Endothelial cell of umbilical vein (primary cell): Measurements from ENCODE around the gene ZBTB46. TPM values are rescaled to one million over a fixed set of nuclear protein-coding genes. Genes with fewer than 3 reads are reported as not detected.

ENCODE experiments used
- BruUV-seq: library from RNA; stranded (reverse); fragments of 400-500 nt; replicated peaks from 2 replicates; lab custom pipeline; 2021; lab: Mats Ljungman, UMichigan
- CTCF ChIA-PET: fragments of 300-600, 350-600 bp; sonication (Branson Sonifier 250); formaldehyde crosslinking; loops from one replicate; lab custom pipeline; 2021; ENCODE audit warnings: antibody characterized with exemption, inconsistent platforms; lab: Charles Lee
- POLR2A ChIA-PET: fragments of 300-600, 350-600 bp; sonication (Branson Sonifier 250); formaldehyde crosslinking; loops from one replicate; lab custom pipeline; 2021; ENCODE audit warnings: antibody characterized with exemption, inconsistent platforms; lab: Charles Lee
- DNase-seq: peaks from one replicate; pipeline ENCODE4 v3.0.0-alpha.2; 2011; ENCODE audit warnings: low read depth, low spot score
- FAIRE-seq: peaks from 2 replicates; lab custom pipeline; 2011; peaks lifted over from hg19 to GRCh38; lab: Jason Lieb, UNC
- H2AFZ ChIP-seq: 2 replicates; pipeline ENCODE4 v1.6.0; 2012; ENCODE audit warnings: low read depth, low read length, control low read depth, inconsistent platforms
- H3K27ac ChIP-seq: 2 replicates; pipeline ENCODE4 v1.5.1; 2011; ENCODE audit warnings: low read depth, mild to moderate bottlenecking, control low read depth, low read length, moderate library complexity; ENCODE audit not compliant: insufficient read depth
- H3K27me3 ChIP-seq, 2 experiments: 2 replicates each; pipeline versions ENCODE4 v1.6.0 to v1.6.1; 2011; ENCODE audit warnings: low read length in 2 of 2, mixed read lengths in 1 of 2; ENCODE audit not compliant: control insufficient read depth in 2 of 2, insufficient read depth in 2 of 2
- H3K36me3 ChIP-seq, 2 experiments: 2 replicates in 1 of 2; 3 replicates in 1 of 2; pipeline ENCODE4 v1.5.1; 2011; ENCODE audit warnings: low read length in 2 of 2, mild to moderate bottlenecking in 1 of 2, moderate library complexity in 1 of 2; ENCODE audit not compliant: control insufficient read depth in 2 of 2, insufficient read depth in 2 of 2; ENCODE audit errors: extremely low read depth in 1 of 2
- H3K4me1 ChIP-seq: 3 replicates; pipeline ENCODE4 v1.5.1; 2011; ENCODE audit warnings: mild to moderate bottlenecking, low read length; ENCODE audit not compliant: control insufficient read depth, insufficient read depth; ENCODE audit errors: extremely low read depth
- H3K4me2 ChIP-seq: 2 replicates; pipeline ENCODE4 v1.6.1; 2011; ENCODE audit warnings: low read length, control low read depth, mixed read lengths; ENCODE audit not compliant: insufficient read depth
- H3K4me3 ChIP-seq, 3 experiments: fragments of 200-600 bp in 1 of 3; sonication (generic), shearing (Covaris generic) in 1 of 3; replicated peaks in 1 of 3; 2 replicates each; pipeline ENCODE4 v1.5.1; 2011 to 2016; ENCODE audit warnings: control low read depth in 3 of 3, low read length in 3 of 3, mild to moderate bottlenecking in 2 of 3, inconsistent platforms in 1 of 3, low read depth in 1 of 3, moderate library complexity in 1 of 3; ENCODE audit not compliant: insufficient read depth in 1 of 3
- H3K79me2 ChIP-seq: 2 replicates; pipeline ENCODE4 v1.6.0; 2012; ENCODE audit warnings: low read length, inconsistent platforms; ENCODE audit not compliant: control insufficient read depth, insufficient read depth
- H3K9ac ChIP-seq: replicated peaks from 2 replicates; pipeline ENCODE3; 2011; ENCODE audit warnings: low read length, control low read depth; ENCODE audit not compliant: insufficient read depth; ENCODE audit errors: extremely low read depth
- H3K9me1 ChIP-seq: replicated peaks from 3 replicates; pipeline ENCODE4 v1.6.0; 2011; ENCODE audit warnings: mild to moderate bottlenecking, low read length; ENCODE audit not compliant: control insufficient read depth, insufficient read depth; ENCODE audit errors: extremely low read depth
- H3K9me3 ChIP-seq: replicated peaks from 2 replicates; pipeline ENCODE4 v1.5.1; 2012; ENCODE audit warnings: low read length, inconsistent platforms; ENCODE audit not compliant: control insufficient read depth, insufficient read depth
- H4K20me1 ChIP-seq: replicated peaks from 2 replicates; pipeline ENCODE3; 2011; ENCODE audit warnings: mild to moderate bottlenecking, low read length; ENCODE audit not compliant: control insufficient read depth, insufficient read depth; ENCODE audit errors: extremely low read depth
- EZH2 ChIP-seq: IDR thresholded peaks from 2 replicates; pipeline ENCODE4 v1.6.1; 2012; ENCODE audit warnings: borderline replicate concordance, low read depth, mild to moderate bottlenecking, moderate library complexity, low read length, inconsistent platforms; ENCODE audit not compliant: severe bottlenecking
- FOS ChIP-seq: IDR thresholded peaks from 2 replicates; pipeline ENCODE4 v1.6.1; 2011; ENCODE audit warnings: mild to moderate bottlenecking, low read length, moderate library complexity, borderline replicate concordance; ENCODE audit not compliant: insufficient read depth
- GATA2 ChIP-seq: IDR thresholded peaks from 2 replicates; pipeline ENCODE4 v1.7.0; 2011; ENCODE audit warnings: low read depth, mild to moderate bottlenecking, moderate library complexity, mixed read lengths, low read length; ENCODE audit not compliant: insufficient read length, insufficient read depth
- JUN ChIP-seq: IDR thresholded peaks from 2 replicates; pipeline ENCODE4 v1.6.1; 2011; ENCODE audit warnings: borderline replicate concordance, low read depth; ENCODE audit not compliant: insufficient read length, insufficient read depth
- MYC ChIP-seq: IDR thresholded peaks from one replicate; pipeline ENCODE4 v1.6.1; 2011; ENCODE audit warnings: mild to moderate bottlenecking, low read depth, low read length
- POLR2A ChIP-seq: IDR thresholded peaks from 2 replicates; pipeline ENCODE4 v1.6.1; 2012; ENCODE audit warnings: low read depth, mild to moderate bottlenecking, control low read depth, low read length
- POLR2AphosphoS5 ChIP-seq: IDR thresholded peaks from 2 replicates; pipeline ENCODE4 v1.6.1; 2012; ENCODE audit warnings: low read depth, mild to moderate bottlenecking, control low read depth, low read length, moderate library complexity; ENCODE audit not compliant: insufficient read depth
- dilution Hi-C: fragments of 300-500 bp; cut with MboI; formaldehyde crosslinking; loops from one replicate; pipeline ENCODE4 v1.15.0; 2019; ENCODE audit warnings: low sequenced_read_pairs; ENCODE audit not compliant: extremely low pct_ligation_motif_present
- intact Hi-C: fragments of 100-400 bp; cut with micrococcal nuclease; formaldehyde crosslinking; loops from one replicate; pipeline ENCODE4 v1.10.0; 2022
- polyA plus RNA-seq, 4 experiments: library from polyadenylated mRNA; depleted of rRNA in 3 of 4; stranded (reverse) in 3 of 4; unstranded in 1 of 4; fragments of >200 nt; gene quantifications; 2 replicates each; pipeline versions ENCODE4 v1.2.1 to v1.2.3, GENCODE V29; 2011 to 2012; ENCODE audit warnings: missing spikeins in 1 of 4
- total RNA-seq: library from RNA; stranded (reverse); gene quantifications from 2 replicates; pipeline ENCODE4 v1.2.3, GENCODE V29; 2021
- TF ChIP-seq, protein P1 (sequence below): IDR thresholded peaks from 2 replicates; pipeline ENCODE4 v1.6.1; 2011; ENCODE audit not compliant: insufficient read depth, insufficient read length
- TF ChIP-seq, protein P2 (sequence below), 2 donors: IDR thresholded peaks; 1 replicate in 1 of 2; 2 replicates in 1 of 2; pipeline ENCODE4 v1.5.1; 2011; ENCODE audit warnings: low read length in 2 of 2, mild to moderate bottlenecking in 2 of 2, moderate library complexity in 2 of 2, control low read depth in 1 of 2, inconsistent platforms in 1 of 2, low read depth in 1 of 2; ENCODE audit not compliant: insufficient read depth in 1 of 2; ENCODE audit errors: extremely low read depth in 1 of 2

Gene ZBTB46
- total and polyA plus RNA-seq, 2 donors (not counting 3 experiments of a cell fraction or from before 2014, with no cell fraction given), result 1.3 to 7.1 TPM

DNA sequence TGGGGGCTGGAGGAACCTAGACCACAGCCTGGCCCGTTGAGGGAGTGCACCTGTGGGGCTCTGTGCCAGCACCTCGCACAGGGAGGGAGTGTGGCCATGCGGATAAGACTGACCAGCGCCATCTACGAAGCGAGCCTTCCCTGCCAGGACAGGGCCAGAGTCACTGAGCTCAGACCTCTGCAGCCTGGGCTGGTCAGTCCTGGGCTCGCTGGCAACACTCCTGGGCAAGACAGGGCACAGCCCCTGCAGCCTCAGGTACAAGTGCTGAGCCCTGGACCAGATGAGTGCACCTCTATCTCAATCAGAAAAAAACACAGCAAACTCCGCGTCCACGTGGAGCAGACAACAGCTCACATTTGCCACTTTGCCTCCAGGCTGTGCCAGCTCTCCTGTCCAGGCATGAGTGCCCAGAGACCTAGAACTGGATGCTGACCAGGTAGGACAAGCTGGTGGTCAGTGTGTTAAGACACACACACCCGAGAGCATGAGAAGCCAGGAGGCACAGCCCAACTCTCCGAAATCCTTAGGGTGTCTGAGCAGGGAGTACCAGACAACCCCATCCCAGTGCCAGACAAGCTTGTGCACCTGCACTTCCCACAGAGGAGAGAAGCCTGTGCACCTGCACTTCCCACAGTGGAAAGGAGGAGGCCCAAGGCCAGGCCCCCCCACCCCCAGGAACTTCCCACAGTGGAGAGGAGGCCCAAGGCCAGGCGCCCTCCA, 128.2 kb downstream of the ZBTB46 start:
- ChIA-PET CTCF (no interaction called here), POLR2A (no interaction called here)
- Histone ChIP-seq H3K9me3 (no peaks in the 10 kb centered on the region), H3K36me3 (peaks cover 8 to 17% of the 10 kb centered on the region in 2 experiments), H2AFZ (no peak overlapping the region), H3K4me2 (no peak overlapping the region), H3K27me3 (no peaks in the 10 kb centered on the region), H3K4me1 (peaks cover 23% of the 10 kb centered on the region), H3K9ac (no peak overlapping the region), H3K9me1 (no peaks in the 10 kb centered on the region), H3K79me2 (peaks cover 21% of the 10 kb centered on the region), H3K4me3 (no peak overlapping the region), H3K27ac (no peak overlapping the region), H4K20me1 (no peaks in the 10 kb centered on the region)
- no peak for FAIRE-seq
- dilution Hi-C loops, result no loop called here
- TF ChIP-seq, protein P1, sequence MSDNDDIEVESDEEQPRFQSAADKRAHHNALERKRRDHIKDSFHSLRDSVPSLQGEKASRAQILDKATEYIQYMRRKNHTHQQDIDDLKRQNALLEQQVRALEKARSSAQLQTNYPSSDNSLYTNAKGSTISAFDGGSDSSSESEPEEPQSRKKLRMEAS, result no peak
- no peak for TF ChIP-seq FOS
- no peak for TF ChIP-seq POLR2A
- TF ChIP-seq POLR2AphosphoS5, result no peak
- TF ChIP-seq MYC, result no peak
- no peak for TF ChIP-seq EZH2
- no peak for TF ChIP-seq JUN
- TF ChIP-seq GATA2, result no peak
- TF ChIP-seq, protein P2, sequence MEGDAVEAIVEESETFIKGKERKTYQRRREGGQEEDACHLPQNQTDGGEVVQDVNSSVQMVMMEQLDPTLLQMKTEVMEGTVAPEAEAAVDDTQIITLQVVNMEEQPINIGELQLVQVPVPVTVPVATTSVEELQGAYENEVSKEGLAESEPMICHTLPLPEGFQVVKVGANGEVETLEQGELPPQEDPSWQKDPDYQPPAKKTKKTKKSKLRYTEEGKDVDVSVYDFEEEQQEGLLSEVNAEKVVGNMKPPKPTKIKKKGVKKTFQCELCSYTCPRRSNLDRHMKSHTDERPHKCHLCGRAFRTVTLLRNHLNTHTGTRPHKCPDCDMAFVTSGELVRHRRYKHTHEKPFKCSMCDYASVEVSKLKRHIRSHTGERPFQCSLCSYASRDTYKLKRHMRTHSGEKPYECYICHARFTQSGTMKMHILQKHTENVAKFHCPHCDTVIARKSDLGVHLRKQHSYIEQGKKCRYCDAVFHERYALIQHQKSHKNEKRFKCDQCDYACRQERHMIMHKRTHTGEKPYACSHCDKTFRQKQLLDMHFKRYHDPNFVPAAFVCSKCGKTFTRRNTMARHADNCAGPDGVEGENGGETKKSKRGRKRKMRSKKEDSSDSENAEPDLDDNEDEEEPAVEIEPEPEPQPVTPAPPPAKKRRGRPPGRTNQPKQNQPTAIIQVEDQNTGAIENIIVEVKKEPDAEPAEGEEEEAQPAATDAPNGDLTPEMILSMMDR (IDR thresholded peaks at IDR 0.05; ENCODE audit: extremely low read depth in 1 of 2, insufficient read depth in 1 of 2, low read depth in 1 of 2, low read length in 2 of 2), result no peak
- no peak for DNase-seq
- intact Hi-C loops, result no loop called here
- BruUV-seq, result no TSS peak
